Tibial nerve (tissue), 4 donors: ENCODE data around the gene QRFP. TPM values are rescaled to one million over a fixed set of nuclear protein-coding genes. Genes with fewer than 3 reads are reported as not detected.
A peak's percentile ranks its signal among the peaks of the same experiment; 100 is the strongest.

Source experiments
- DNase-seq, 2 donors: peaks; one replicate each; pipeline ENCODE4 v3.0.0-alpha.2; 2019; ENCODE audit warnings: low spot score in 2 of 2
- H3K27ac ChIP-seq, 4 donors: fragments of 200-600 bp; sonication (generic) in 3 of 4; one replicate each; pipeline ENCODE4 v1.5.1; 2017 to 2019; ENCODE audit warnings: mild to moderate bottlenecking in 1 of 4
- H3K27me3 ChIP-seq, 2 donors: fragments of 200-600 bp; sonication (generic) in 1 of 2; one replicate each; pipeline versions ENCODE4 v1.5.1 to v1.6.0; 2017 to 2019
- H3K36me3 ChIP-seq, 3 donors: fragments of 200-600 bp; sonication (generic); one replicate each; pipeline ENCODE4 v1.5.1; 2018 to 2019
- H3K4me1 ChIP-seq, 4 donors: fragments of 200-600 bp; sonication (generic) in 3 of 4; one replicate each; pipeline ENCODE4 v1.5.1; 2017 to 2019
- H3K4me3 ChIP-seq, 4 donors: fragments of 200-600 bp; sonication (generic) in 3 of 4; one replicate each; pipeline ENCODE4 v1.5.1; 2017 to 2019; ENCODE audit warnings: mild to moderate bottlenecking in 1 of 4, moderate library complexity in 1 of 4
- H3K9me3 ChIP-seq, 4 donors: fragments of 200-600 bp; sonication (generic) in 3 of 4; one replicate each; pipeline ENCODE4 v1.5.1; 2017 to 2019
- CTCF ChIP-seq, 5 experiments: fragments of 200-600 bp in 3 of 5; fragments of 450-650 bp in 2 of 5; sonication (generic) in 3 of 5; IDR thresholded peaks; one replicate each; pipeline ENCODE4 v1.5.1; 2016 to 2019; ENCODE audit warnings: antibody characterized with exemption in 5 of 5, mild to moderate bottlenecking in 3 of 5, moderate library complexity in 2 of 5
- EP300 ChIP-seq, 2 donors: sonication (generic); formaldehyde crosslinking; IDR thresholded peaks; one replicate each; pipeline ENCODE4 v1.6.1; 2017; ENCODE audit warnings: antibody characterized with exemption in 2 of 2, mild to moderate bottlenecking in 1 of 2
- POLR2A ChIP-seq, 2 donors: fragments of 450-650 bp; IDR thresholded peaks; one replicate each; pipeline ENCODE4 v1.6.1; 2017; ENCODE audit warnings: antibody characterized with exemption in 2 of 2, mild to moderate bottlenecking in 2 of 2, moderate library complexity in 2 of 2
- WGBS, 2 donors: methylation state at CpG; one replicate each; pipeline ENCODE4 v1.1.5; 2018; 5-methylcytosine and 5-hydroxymethylcytosine counted together
- total RNA-seq, 4 donors: library from RNA; depleted of rRNA; stranded (reverse); fragments of >200 nt; gene quantifications; one replicate each; pipeline ENCODE4 v1.1.0, GENCODE V29; 2016

QRFP gene
- total RNA-seq, 4 donors from 2014 or later = not detected

- peak overlapping the region in 3 of 4 donors; percentile 45 to 76 (median 57) for H3K27ac ChIP-seq
- no peak for DNase-seq
- no peaks in the 10 kb centered on the region for H3K27me3 ChIP-seq
- H3K4me3 ChIP-seq = no peak overlapping the region
- H3K4me1 ChIP-seq = peaks cover 0 to 55% (median 2%) of the 10 kb centered on the region in 4 donors
- no peak for TF ChIP-seq POLR2A (IDR thresholded peaks at IDR 0.05)
- TF ChIP-seq EP300 (IDR thresholded peaks at IDR 0.05) = no peak
- no peak for TF ChIP-seq CTCF (IDR thresholded peaks at IDR 0.05)
- WGBS, 2 donors = 76 to 78% methylated on average over 9 of the region's 9 CpGs
- H3K9me3 ChIP-seq = no peaks in the 10 kb centered on the region
- H3K36me3 ChIP-seq = peaks cover 0 to 68% (median 15%) of the 10 kb centered on the region in 3 donors
Measured at GRCh38 chr9:130872508-130872907, 24.1 kb downstream of the QRFP start.

- 89 to 91% methylated on average over 15 of the region's 15 CpGs for WGBS, 2 donors
- H3K27ac ChIP-seq = peak overlapping the region in 2 of 4 donors; percentile 45 to 76
Measured at GRCh38 chr9:130872093-130872492, 24.5 kb downstream of the QRFP start.

GRCh38 chr9:130871395-130872062 is 25.1 kb downstream of the QRFP start:
- Histone ChIP-seq H3K27me3 (no peaks in the 10 kb centered on the region), H3K4me3 (no peak overlapping the region), H3K27ac (no peak overlapping the region), H3K4me1 (peaks cover 0 to 62% (median 2%) of the 10 kb centered on the region in 4 donors), H3K9me3 (no peaks in the 10 kb centered on the region), H3K36me3 (peaks cover 0 to 59% (median 15%) of the 10 kb centered on the region in 3 donors)
- TF ChIP-seq POLR2A (IDR thresholded peaks at IDR 0.05) (no peak), EP300 (IDR thresholded peaks at IDR 0.05) (no peak), CTCF (IDR thresholded peaks at IDR 0.05) (no peak)
- WGBS, 2 donors = 80 to 81% methylated on average over 10 of the region's 10 CpGs
- DNase-seq = no peak

More at GRCh38 chr9:130872093-130872492, 24.5 kb downstream of the QRFP start:
- no peak for DNase-seq
- H3K4me1 ChIP-seq = peaks cover 0 to 57% (median 2%) of the 10 kb centered on the region in 4 donors
- peaks cover 0 to 64% (median 15%) of the 10 kb centered on the region in 3 donors for H3K36me3 ChIP-seq
- no peak overlapping the region for H3K4me3 ChIP-seq
- H3K9me3 ChIP-seq = no peaks in the 10 kb centered on the region
- TF ChIP-seq CTCF (IDR thresholded peaks at IDR 0.05) (no peak), EP300 (IDR thresholded peaks at IDR 0.05) (no peak), POLR2A (IDR thresholded peaks at IDR 0.05) (no peak)
- H3K27me3 ChIP-seq = no peaks in the 10 kb centered on the region

GRCh38 chr9:130870491-130871381 is 25.9 kb downstream of the QRFP start:
- Histone ChIP-seq H3K27me3 (no peaks in the 10 kb centered on the region), H3K27ac (peak overlapping the region in 1 of 4 donors; percentile 18), H3K4me1 (peaks cover 0 to 64% (median 2%) of the 10 kb centered on the region in 4 donors), H3K4me3 (no peak overlapping the region), H3K36me3 (peaks cover 0 to 52% (median 15%) of the 10 kb centered on the region in 3 donors), H3K9me3 (no peaks in the 10 kb centered on the region)
- WGBS, 2 donors = 70 to 74% methylated on average over 17 of the region's 17 CpGs
- DNase-seq = no peak
- no peak for TF ChIP-seq EP300 (IDR thresholded peaks at IDR 0.05)
- no peak for TF ChIP-seq POLR2A (IDR thresholded peaks at IDR 0.05)
- no peak for TF ChIP-seq CTCF (IDR thresholded peaks at IDR 0.05)
